GM18517 (cell line): ENCODE data around the gene DIO1.

Experiments
- ATAC-seq: cut with Tn5 transposase; IDR thresholded peaks from one replicate; pipeline ENCODE4 v1.9.1; 2021; ENCODE audit warnings: mild to moderate bottlenecking, moderate library complexity; ENCODE audit not compliant: unreplicated experiment

The DIO1 gene

GRCh38 chr1:53892911-53893310, 1.1 kb upstream of the DIO1 start:
- no peak for ATAC-seq

GRCh38 chr1:53894644-53895043, 657 bp downstream of the DIO1 start:
- ATAC-seq, result no peak

- ATAC-seq, result no peak
Measured at GRCh38 chr1:53895421-53895820, 1.4 kb downstream of the DIO1 start.

- no peak for ATAC-seq
Measured at GRCh38 chr1:53896635-53897229, 2.7 kb downstream of the DIO1 start.

- ATAC-seq, result no peak
Measured at GRCh38 chr1:53899206-53899628, 5.2 kb downstream of the DIO1 start.

GRCh38 chr1:53899708-53900107, 5.7 kb downstream of the DIO1 start:
- no peak for ATAC-seq

GRCh38 chr1:53902235-53903138, 8.5 kb downstream of the DIO1 start:
- no peak for ATAC-seq

GRCh38 chr1:53905509-53905908, 11.5 kb downstream of the DIO1 start:
- no peak for ATAC-seq

- ATAC-seq, result no peak
Measured at GRCh38 chr1:53906121-53906520, 12.1 kb downstream of the DIO1 start.

GRCh38 chr1:53909946-53910345, 16.0 kb downstream of the DIO1 start:
- no peak for ATAC-seq

- ATAC-seq, result no peak
Measured at GRCh38 chr1:53911442-53911841, 17.5 kb downstream of the DIO1 start.

GRCh38 chr1:53913352-53914033, 19.5 kb downstream of the DIO1 start:
- ATAC-seq, result no peak

- no peak for ATAC-seq
Measured at GRCh38 chr1:53918343-53918742, 24.4 kb downstream of the DIO1 start.

- ATAC-seq, result no peak
Measured at GRCh38 chr1:53919675-53920066, 25.7 kb downstream of the DIO1 start.

- no peak for ATAC-seq
Measured at GRCh38 chr1:53927376-53927881, 33.4 kb downstream of the DIO1 start.

GRCh38 chr1:53929246-53929960, 35.4 kb downstream of the DIO1 start:
- no peak for ATAC-seq

- no peak for ATAC-seq
Measured at GRCh38 chr1:53930932-53931331, 36.9 kb downstream of the DIO1 start.

GRCh38 chr1:53931523-53931922, 37.5 kb downstream of the DIO1 start:
- no peak for ATAC-seq

GRCh38 chr1:53934170-53934765, 40.3 kb downstream of the DIO1 start:
- no peak for ATAC-seq

GRCh38 chr1:53936430-53936829, 42.4 kb downstream of the DIO1 start:
- ATAC-seq, result no peak
